Heart right ventricle (tissue), 16 donors: ENCODE results near the gene KIF5C. TPM values are rescaled to one million over a fixed set of nuclear protein-coding genes. Genes with fewer than 3 reads are reported as not detected.

Source experiments
- ATAC-seq, 8 donors: fragments of 200-7000 bp; cut with Tn5 transposase; one replicate each; pipeline ENCODE4 v1.9.1; 2020; ENCODE audit warnings: mild to moderate bottlenecking in 8 of 8, moderate library complexity in 8 of 8, moderate number of reproducible peaks in 1 of 8
- DNase-seq, 2 donors: peaks; one replicate each; pipeline ENCODE4 v3.0.0-alpha.2; 2020
- H3K27ac ChIP-seq, 10 donors: fragments of 200-600 bp; sonication (generic) in 2 of 10; one replicate each; pipeline versions ENCODE4 v1.5.0 to v1.8.0; 2020 to 2022; ENCODE audit warnings: mild to moderate bottlenecking in 3 of 10
- H3K27me3 ChIP-seq, 7 donors: fragments of 200-600 bp; one replicate each; pipeline ENCODE4 v1.8.0; 2021 to 2022; ENCODE audit warnings: mild to moderate bottlenecking in 2 of 7
- H3K36me3 ChIP-seq, 9 donors: fragments of 200-600 bp; sonication (generic) in 1 of 9; one replicate each; pipeline versions ENCODE4 v1.5.0 to v1.8.0; 2020 to 2022; ENCODE audit warnings: mild to moderate bottlenecking in 2 of 9
- H3K4me1 ChIP-seq, 9 donors: fragments of 200-600 bp; sonication (generic) in 1 of 9; one replicate each; pipeline versions ENCODE4 v1.5.0 to v1.8.0; 2020 to 2022; ENCODE audit warnings: mild to moderate bottlenecking in 4 of 9
- H3K4me3 ChIP-seq, 10 donors: fragments of 200-600 bp; sonication (generic) in 2 of 10; one replicate each; pipeline versions ENCODE4 v1.5.0 to v1.8.0; 2020 to 2022; ENCODE audit warnings: mild to moderate bottlenecking in 7 of 10, moderate library complexity in 2 of 10
- H3K9me3 ChIP-seq, 11 donors: fragments of 200-600 bp in 10 of 11; sonication (generic) in 2 of 11; one replicate each; pipeline versions ENCODE4 v1.5.0 to v1.8.0; 2013 to 2022; ENCODE audit warnings: mild to moderate bottlenecking in 2 of 11, control low read depth in 1 of 11, moderate library complexity in 1 of 11
- WGBS, 2 donors: extraction: QIAGEN DNeasy Blood & Tissue Kit; methylation state at CpG; one replicate each; pipeline ENCODE4 v1.1.7; 2013; ENCODE audit warnings: inconsistent platforms in 1 of 2; 5-methylcytosine and 5-hydroxymethylcytosine counted together
- intact Hi-C, 10 donors: fragments of 100-400 bp; cut with DNase I; formaldehyde crosslinking; loops; one replicate each; pipeline versions ENCODE4 v1.11.1 to v1.14.2; 2022
- polyA plus RNA-seq, 2 donors: library from polyadenylated mRNA; stranded (reverse); fragments of 200-250 nt; gene quantifications; one replicate each; pipeline ENCODE4 v1.2.3, GENCODE V29; 2013
- total RNA-seq, 10 donors: library from RNA; stranded (reverse); fragmentation: NEBNext Ultra II Directional in 3 of 10; extraction: Animal tissue kit (Norgen Biotek cat#: 25700) in 3 of 10; gene quantifications; one replicate each; pipeline versions ENCODE4 v1.2.1 to v1.2.4, GENCODE V29; 2021 to 2023
- TF ChIP-seq, protein P1 (sequence below), 9 donors: fragments of 200-600 bp; sonication (generic) in 2 of 9; IDR thresholded peaks; one replicate each; pipeline versions ENCODE4 v1.5.0 to v1.8.0; 2021 to 2022; ENCODE audit warnings: antibody characterized with exemption in 9 of 9, mild to moderate bottlenecking in 5 of 9, moderate library complexity in 1 of 9
- donor health status: Arrhythmogenic right ventricular cardiomyopathy.
- donor health status: ischemic (EF 13 %, LVEDD 7.1; RV severe dilation, severe dysfunction).
- donor health status: healthy with polysubstance abuse.
- donor health status: DM: no; HTN: yes; CAD: no.
- donor health status: DM: no; HTN: no; CAD: no.
- donor health status: ischemic (EF 25% LVEDD 6.9; RV normal size, moderate dysfunction).
- donor health status: ischemic (EF 25% LVEDD 5.7; RV mildly dilated, moderate dysfunction).
- donor health status: healthy.
- donor health status: DM: yes; HTN: yes; CAD: no.
- donor health status: Ischemic cardiomyopathy.
- donor health status: ischemic (EF 35%, LVEDD 5.7; RV mildly dilated, moderate dysfunction).
- donor health status: nonischemic (EF 11% LVEDD 7.7; RV severe dilation, severe dysfunction).
- donor health status: DM: yes; HTN: yes; CAD: no.
- donor health status: PGD.
- donor health status: ischemic (EF 29% LVEDD 5.4; RV normal size, mild dysfunction).
- donor health status: nonischemic (EF 23%, LVEDD 6.1; RV moderate dilation, normal function).

The KIF5C gene
- total and polyA plus RNA-seq, 12 donors = 0.21 to 0.94 (median 0.42) TPM

DNA sequence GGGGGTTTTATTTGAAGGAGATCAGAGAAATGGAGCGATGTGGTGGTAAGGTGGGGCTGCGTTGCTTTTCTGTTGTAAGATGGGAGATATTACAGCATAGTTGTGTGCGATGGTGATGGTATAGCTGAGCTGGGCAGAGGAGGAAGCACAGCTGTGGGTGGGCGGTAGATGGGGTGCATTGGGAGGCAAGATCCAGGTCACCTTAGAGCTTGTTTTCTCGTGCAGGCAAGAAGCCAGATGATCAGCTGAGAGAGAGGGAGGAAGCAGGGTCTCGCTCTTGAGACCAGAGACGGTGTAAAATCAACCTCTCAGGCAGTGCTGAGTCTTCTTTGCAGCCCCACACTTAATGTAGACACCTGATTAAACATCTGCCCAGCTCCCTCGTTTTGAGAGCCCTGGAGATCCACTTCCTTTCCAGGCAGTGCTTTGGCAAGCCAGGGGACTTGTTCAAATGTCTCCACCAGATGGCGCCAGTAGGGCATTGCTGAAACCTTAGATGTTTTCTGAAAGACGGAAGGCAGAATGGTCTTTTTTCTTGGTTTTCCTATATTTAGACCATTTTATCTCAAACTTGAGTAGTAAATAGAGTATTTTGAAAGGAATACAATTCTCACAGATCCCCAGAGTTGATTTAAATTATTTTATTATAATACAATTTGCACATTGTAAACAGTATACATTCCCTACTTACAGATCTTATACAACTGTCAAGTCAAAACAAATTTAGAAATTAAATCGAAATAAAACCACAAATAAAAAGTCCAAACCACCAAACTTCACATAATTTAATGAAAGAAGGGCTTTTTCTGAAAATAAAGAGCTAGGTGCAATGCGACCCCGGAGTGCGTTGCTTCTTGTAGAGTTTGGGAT lies 142.3 kb downstream of the KIF5C start:
- no peaks in the 10 kb centered on the region for H3K36me3 ChIP-seq
- no peaks in the 10 kb centered on the region for H3K9me3 ChIP-seq
- H3K4me1 ChIP-seq = peaks cover 0 to 7% (median 0%) of the 10 kb centered on the region in 9 donors
- peaks cover 0 to 3% (median 0%) of the 10 kb centered on the region in 7 donors for H3K27me3 ChIP-seq
- intact Hi-C loops = loop anchor here (2.0 to 10.0 kb wide), 5 partner anchors 297 to 545 kb away; no protein-coding TSS in a partner anchor
- no peak overlapping the region for H3K4me3 ChIP-seq
- peak; percentile 51 to 79 (median 66) for ATAC-seq
- TF ChIP-seq, protein P1, sequence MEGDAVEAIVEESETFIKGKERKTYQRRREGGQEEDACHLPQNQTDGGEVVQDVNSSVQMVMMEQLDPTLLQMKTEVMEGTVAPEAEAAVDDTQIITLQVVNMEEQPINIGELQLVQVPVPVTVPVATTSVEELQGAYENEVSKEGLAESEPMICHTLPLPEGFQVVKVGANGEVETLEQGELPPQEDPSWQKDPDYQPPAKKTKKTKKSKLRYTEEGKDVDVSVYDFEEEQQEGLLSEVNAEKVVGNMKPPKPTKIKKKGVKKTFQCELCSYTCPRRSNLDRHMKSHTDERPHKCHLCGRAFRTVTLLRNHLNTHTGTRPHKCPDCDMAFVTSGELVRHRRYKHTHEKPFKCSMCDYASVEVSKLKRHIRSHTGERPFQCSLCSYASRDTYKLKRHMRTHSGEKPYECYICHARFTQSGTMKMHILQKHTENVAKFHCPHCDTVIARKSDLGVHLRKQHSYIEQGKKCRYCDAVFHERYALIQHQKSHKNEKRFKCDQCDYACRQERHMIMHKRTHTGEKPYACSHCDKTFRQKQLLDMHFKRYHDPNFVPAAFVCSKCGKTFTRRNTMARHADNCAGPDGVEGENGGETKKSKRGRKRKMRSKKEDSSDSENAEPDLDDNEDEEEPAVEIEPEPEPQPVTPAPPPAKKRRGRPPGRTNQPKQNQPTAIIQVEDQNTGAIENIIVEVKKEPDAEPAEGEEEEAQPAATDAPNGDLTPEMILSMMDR (IDR thresholded peaks at IDR 0.05) = peak; percentile 76 to 93 (median 88)
- WGBS, 2 donors = 52% methylated on average over 14 of the region's 14 CpGs
- peak; percentile 47 to 80 for DNase-seq
- no peak overlapping the region for H3K27ac ChIP-seq

DNA sequence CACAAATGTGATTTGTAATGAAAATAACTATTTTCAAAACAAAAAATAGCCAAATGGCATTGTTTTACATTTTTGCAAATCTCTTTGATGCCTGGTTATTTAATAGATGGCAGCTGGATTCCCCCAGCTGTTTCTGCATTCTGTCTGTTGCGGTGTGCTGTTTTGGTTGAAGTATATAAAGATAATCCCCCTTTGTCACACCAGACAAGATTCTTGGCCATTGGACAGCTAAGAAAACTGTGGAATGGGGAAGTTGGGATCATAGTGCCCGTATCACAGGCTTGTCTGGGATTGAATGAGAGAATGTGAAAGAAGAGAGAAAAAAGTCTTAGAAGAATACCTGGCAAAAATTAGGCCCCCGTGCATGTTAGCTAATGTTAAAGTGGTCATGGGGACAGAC lies 144.0 kb downstream of the KIF5C start:
- Histone ChIP-seq H3K36me3 (no peaks in the 10 kb centered on the region), H3K27me3 (peaks cover 0 to 3% (median 0%) of the 10 kb centered on the region in 7 donors), H3K27ac (no peak overlapping the region), H3K4me1 (peaks cover 0 to 7% (median 0%) of the 10 kb centered on the region in 9 donors), H3K9me3 (no peaks in the 10 kb centered on the region), H3K4me3 (no peak overlapping the region)
- 81 to 84% methylated on average over 3 of the region's 3 CpGs for WGBS, 2 donors
- ATAC-seq (no peak), DNase-seq (no peak)
- intact Hi-C loops = loop anchor here in 7 of 10 donors (2.0 to 10.0 kb wide), 4 partner anchors 296 to 543 kb away; no protein-coding TSS in a partner anchor
- TF ChIP-seq, protein P1 (IDR thresholded peaks at IDR 0.05) = no peak

DNA sequence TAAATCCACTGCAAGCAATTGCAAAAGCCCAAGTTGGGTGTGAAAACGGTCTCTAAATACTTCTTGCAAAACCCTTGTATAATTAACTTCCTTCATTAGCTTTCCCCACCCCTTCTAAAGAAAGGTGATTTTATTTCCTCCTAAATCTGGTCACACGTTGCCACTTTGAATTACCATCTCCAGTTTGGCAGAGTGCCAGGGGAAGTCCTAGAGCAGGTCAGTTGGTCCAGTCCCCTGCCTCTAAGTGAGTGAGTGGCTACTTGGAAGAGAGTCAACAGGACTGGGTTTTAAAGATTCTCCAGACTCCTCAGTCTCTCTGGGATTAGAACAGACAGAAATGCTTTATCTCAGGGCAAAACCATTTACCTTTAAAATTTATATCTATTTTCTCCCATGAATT lies 144.7 kb downstream of the KIF5C start:
- Histone ChIP-seq H3K36me3 (no peaks in the 10 kb centered on the region), H3K9me3 (no peaks in the 10 kb centered on the region), H3K27ac (no peak overlapping the region), H3K4me1 (peaks cover 0 to 7% (median 0%) of the 10 kb centered on the region in 9 donors), H3K4me3 (no peak overlapping the region), H3K27me3 (peaks cover 0 to 3% (median 0%) of the 10 kb centered on the region in 7 donors)
- intact Hi-C loops = loop anchor here in 7 of 10 donors (2.0 to 10.0 kb wide), 4 partner anchors 295 to 543 kb away; no protein-coding TSS in a partner anchor
- ATAC-seq (no peak), DNase-seq (no peak)
- TF ChIP-seq, protein P1 (IDR thresholded peaks at IDR 0.05) = no peak
- WGBS, 2 donors = 51 to 60% methylated on average over 2 of the region's 2 CpGs

DNA sequence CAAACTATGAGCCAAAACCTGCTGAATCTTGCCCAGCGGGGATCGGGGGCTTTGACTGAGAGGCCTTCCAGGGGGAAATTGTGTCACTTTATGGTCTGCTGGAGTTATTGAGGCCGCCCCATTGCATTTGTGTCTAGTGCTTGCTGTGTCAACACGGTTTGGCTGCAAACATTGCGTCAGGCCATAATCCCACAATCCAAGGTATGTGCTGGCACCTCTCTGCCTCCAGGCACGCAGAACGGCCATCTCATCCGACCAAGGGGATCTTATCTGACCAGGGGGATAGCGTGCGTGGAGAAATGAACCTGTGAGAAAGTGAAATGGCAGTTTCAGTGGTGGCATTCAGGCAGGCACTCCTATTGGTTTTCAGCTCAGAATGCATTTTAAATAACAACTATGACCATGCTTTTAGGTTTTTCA lies 145.4 kb downstream of the KIF5C start:
- Histone ChIP-seq H3K27ac (no peak overlapping the region), H3K36me3 (no peaks in the 10 kb centered on the region), H3K4me3 (no peak overlapping the region), H3K27me3 (peaks cover 0 to 3% (median 0%) of the 10 kb centered on the region in 7 donors), H3K9me3 (no peaks in the 10 kb centered on the region), H3K4me1 (peaks cover 0 to 7% (median 0%) of the 10 kb centered on the region in 9 donors)
- intact Hi-C loops = no loop called here
- TF ChIP-seq, protein P1 (IDR thresholded peaks at IDR 0.05) = no peak
- ATAC-seq = no peak
- DNase-seq = no peak
- 91 to 95% methylated on average over 10 of the region's 10 CpGs for WGBS, 2 donors
